ENCODE data around the gene ZNF518A.

ZNF518A gene

DNA sequence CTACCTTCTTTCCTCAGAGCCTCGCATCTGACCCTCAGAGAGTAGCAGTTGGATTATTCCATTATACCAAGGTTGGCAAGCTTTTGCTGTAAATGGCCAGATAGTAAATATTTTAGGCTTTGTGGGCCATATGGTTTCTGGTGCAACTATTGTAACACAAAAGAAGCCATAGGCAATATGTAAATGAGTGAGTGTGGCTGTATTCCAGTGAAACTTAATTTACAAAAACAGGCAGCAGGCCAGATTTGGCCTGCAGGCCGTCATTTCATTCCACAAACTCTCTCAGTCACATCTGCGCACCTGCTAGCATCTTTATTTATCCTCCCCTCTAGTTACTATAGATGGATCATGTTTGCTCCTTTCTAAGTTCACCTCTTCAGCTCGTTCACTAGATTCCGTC is 6.7 kb downstream of the ZNF518A start:
- no peak overlapping the region for H3K14ac ChIP-seq (ENCODE audit: low read length in 2 of 2)
- H2BK12ac ChIP-seq (ENCODE audit: low read length in 2 of 2), result no peak overlapping the region

DNA sequence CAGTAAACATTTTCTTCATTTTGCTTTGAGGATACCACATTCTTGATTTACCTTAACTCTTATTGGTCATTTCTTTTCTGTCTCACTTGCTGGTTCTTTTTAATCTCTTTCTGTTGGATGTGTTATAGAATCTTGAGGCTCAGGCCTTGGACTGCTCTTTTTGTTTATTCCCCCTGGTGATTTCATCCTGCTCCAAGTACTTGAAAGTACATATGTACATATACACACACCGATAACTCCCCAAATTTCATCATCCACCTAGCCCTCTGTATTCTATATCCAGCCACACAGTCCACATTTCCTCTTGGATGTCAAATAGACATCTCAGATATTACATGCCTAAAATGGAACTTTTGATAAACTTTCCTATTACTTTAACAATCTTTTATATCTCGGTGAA is 7.5 kb downstream of the ZNF518A start:
- Histone ChIP-seq H2BK15ac (ENCODE audit: low read depth, poor library complexity, severe bottlenecking) (no peak overlapping the region), H3K23ac (ENCODE audit: low read length in 2 of 2) (no peak overlapping the region), H3K4me3 (ENCODE audit: insufficient read depth in 1 of 2, low read depth in 1 of 2, low read length in 2 of 2) (no peak overlapping the region), H3K4me1 (ENCODE audit: control insufficient read depth, insufficient read depth, low read depth, low read length) (no peaks in the 10 kb centered on the region), H3K36me3 (ENCODE audit: control insufficient read depth in 1 of 2, insufficient read depth in 2 of 2, low read depth in 1 of 2, low read length in 2 of 2) (peaks cover 8 to 53% of the 10 kb centered on the region in 2 experiments), H3K79me1 (replicated peaks; ENCODE audit: low read length, poor library complexity, severe bottlenecking) (peaks cover 31% of the 10 kb centered on the region), H4K91ac (ENCODE audit: low read length) (no peak overlapping the region), H4K8ac (ENCODE audit: low read length) (no peak overlapping the region), H3K9ac (ENCODE audit: low read length) (no peak overlapping the region), H2BK120ac (ENCODE audit: low read depth, low read length) (no peak overlapping the region), H3K4me2 (ENCODE audit: low read length, poor library complexity, severe bottlenecking) (no peak overlapping the region), H3K27ac (ENCODE audit: low read length, poor library complexity, severe bottlenecking) (no peak overlapping the region), H3K9me3 (ENCODE audit: control insufficient read depth, low read length) (no peaks in the 10 kb centered on the region), H2BK12ac (ENCODE audit: low read length in 2 of 2) (no peak overlapping the region), H2BK5ac (ENCODE audit: low read depth, low read length, poor library complexity, severe bottlenecking) (no peak overlapping the region), H3K4ac (ENCODE audit: low read depth in 1 of 2, low read length in 2 of 2) (no peak overlapping the region), H2AK5ac (ENCODE audit: low read length, severe bottlenecking) (no peak overlapping the region), H2AFZ (ENCODE audit: low read depth, low read length) (no peak overlapping the region), H3K27me3 (ENCODE audit: control insufficient read depth in 1 of 2, insufficient read depth in 1 of 2, low read length in 2 of 2) (no peaks in the 10 kb centered on the region), H3K14ac (ENCODE audit: low read length in 2 of 2) (no peak overlapping the region), H3K18ac (ENCODE audit: low read depth in 1 of 2, low read length in 2 of 2) (no peak overlapping the region)
- no peak for DNase-seq
- 97% methylated on average over 2 of the region's 2 CpGs for WGBS

More for the DNA sequence above, 6.7 kb downstream of the ZNF518A start:
- H3K27me3 ChIP-seq (ENCODE audit: control insufficient read depth in 1 of 2, insufficient read depth in 1 of 2, low read length in 2 of 2), result no peaks in the 10 kb centered on the region
- H3K36me3 ChIP-seq (ENCODE audit: control insufficient read depth in 1 of 2, insufficient read depth in 2 of 2, low read depth in 1 of 2, low read length in 2 of 2), result peaks cover 8 to 53% of the 10 kb centered on the region in 2 experiments
- H3K4me1 ChIP-seq (ENCODE audit: control insufficient read depth, insufficient read depth, low read depth, low read length), result no peaks in the 10 kb centered on the region
- no peak overlapping the region for H4K91ac ChIP-seq (ENCODE audit: low read length)
- H3K79me1 ChIP-seq (replicated peaks; ENCODE audit: low read length, poor library complexity, severe bottlenecking), result peaks cover 31% of the 10 kb centered on the region
- no peak overlapping the region for H2BK120ac ChIP-seq (ENCODE audit: low read depth, low read length)
- no peak overlapping the region for H2AFZ ChIP-seq (ENCODE audit: low read depth, low read length)
- H3K4ac ChIP-seq (ENCODE audit: low read depth in 1 of 2, low read length in 2 of 2), result no peak overlapping the region
- H3K9me3 ChIP-seq (ENCODE audit: control insufficient read depth, low read length), result no peaks in the 10 kb centered on the region
- H3K9ac ChIP-seq (ENCODE audit: low read length), result no peak overlapping the region
- no peak overlapping the region for H2BK15ac ChIP-seq (ENCODE audit: low read depth, poor library complexity, severe bottlenecking)
- no peak overlapping the region for H3K27ac ChIP-seq (ENCODE audit: low read length, poor library complexity, severe bottlenecking)
- no peak overlapping the region for H3K18ac ChIP-seq (ENCODE audit: low read depth in 1 of 2, low read length in 2 of 2)
- H2BK5ac ChIP-seq (ENCODE audit: low read depth, low read length, poor library complexity, severe bottlenecking), result no peak overlapping the region
- no peak overlapping the region for H3K4me3 ChIP-seq (ENCODE audit: insufficient read depth in 1 of 2, low read depth in 1 of 2, low read length in 2 of 2)
- H3K4me2 ChIP-seq (ENCODE audit: low read length, poor library complexity, severe bottlenecking), result no peak overlapping the region
- WGBS, result 98% methylated on average over 5 of the region's 5 CpGs
- H2AK5ac ChIP-seq (ENCODE audit: low read length, severe bottlenecking), result no peak overlapping the region
- DNase-seq, result no peak
- no peak overlapping the region for H4K8ac ChIP-seq (ENCODE audit: low read length)
- no peak overlapping the region for H3K23ac ChIP-seq (ENCODE audit: low read length in 2 of 2)

DNA sequence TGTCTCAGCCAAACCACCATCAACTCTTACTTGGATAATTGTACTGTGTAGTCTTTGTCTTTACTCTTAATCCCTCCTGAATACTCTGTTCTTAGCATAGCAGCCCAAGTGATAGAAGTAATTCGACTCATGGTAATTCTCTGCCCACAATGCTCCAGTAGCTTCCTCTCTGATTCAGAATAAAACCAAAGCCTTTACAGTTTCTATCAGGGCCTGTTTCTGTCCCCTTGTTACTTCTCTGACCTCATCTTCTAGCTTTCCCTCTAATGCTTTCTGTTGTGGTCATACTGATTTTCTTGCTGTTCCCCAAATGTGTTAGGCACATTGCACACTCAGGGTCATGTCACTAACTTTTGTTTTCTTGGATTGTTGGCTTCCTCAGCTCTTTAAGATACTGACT is 8.0 kb downstream of the ZNF518A start:
- Histone ChIP-seq H2BK15ac (ENCODE audit: low read depth, poor library complexity, severe bottlenecking) (no peak overlapping the region), H2BK5ac (ENCODE audit: low read depth, low read length, poor library complexity, severe bottlenecking) (no peak overlapping the region), H3K4ac (ENCODE audit: low read depth in 1 of 2, low read length in 2 of 2) (no peak overlapping the region), H3K9ac (ENCODE audit: low read length) (no peak overlapping the region), H4K8ac (ENCODE audit: low read length) (no peak overlapping the region), H3K23ac (ENCODE audit: low read length in 2 of 2) (no peak overlapping the region), H2BK120ac (ENCODE audit: low read depth, low read length) (no peak overlapping the region), H2BK12ac (ENCODE audit: low read length in 2 of 2) (no peak overlapping the region), H3K4me1 (ENCODE audit: control insufficient read depth, insufficient read depth, low read depth, low read length) (no peaks in the 10 kb centered on the region), H2AFZ (ENCODE audit: low read depth, low read length) (no peak overlapping the region), H3K14ac (ENCODE audit: low read length in 2 of 2) (no peak overlapping the region), H3K9me3 (ENCODE audit: control insufficient read depth, low read length) (no peaks in the 10 kb centered on the region), H3K27ac (ENCODE audit: low read length, poor library complexity, severe bottlenecking) (no peak overlapping the region), H3K79me1 (replicated peaks; ENCODE audit: low read length, poor library complexity, severe bottlenecking) (peaks cover 34% of the 10 kb centered on the region), H3K4me2 (ENCODE audit: low read length, poor library complexity, severe bottlenecking) (no peak overlapping the region), H4K91ac (ENCODE audit: low read length) (no peak overlapping the region), H3K18ac (ENCODE audit: low read depth in 1 of 2, low read length in 2 of 2) (no peak overlapping the region), H3K36me3 (ENCODE audit: control insufficient read depth in 1 of 2, insufficient read depth in 2 of 2, low read depth in 1 of 2, low read length in 2 of 2) (peaks cover 8 to 54% of the 10 kb centered on the region in 2 experiments), H3K4me3 (ENCODE audit: insufficient read depth in 1 of 2, low read depth in 1 of 2, low read length in 2 of 2) (no peak overlapping the region), H3K27me3 (ENCODE audit: control insufficient read depth in 1 of 2, insufficient read depth in 1 of 2, low read length in 2 of 2) (no peaks in the 10 kb centered on the region), H2AK5ac (ENCODE audit: low read length, severe bottlenecking) (no peak overlapping the region)
- no peak for DNase-seq
- 94% methylated on average over 1 of the region's 1 CpG for WGBS

DNA sequence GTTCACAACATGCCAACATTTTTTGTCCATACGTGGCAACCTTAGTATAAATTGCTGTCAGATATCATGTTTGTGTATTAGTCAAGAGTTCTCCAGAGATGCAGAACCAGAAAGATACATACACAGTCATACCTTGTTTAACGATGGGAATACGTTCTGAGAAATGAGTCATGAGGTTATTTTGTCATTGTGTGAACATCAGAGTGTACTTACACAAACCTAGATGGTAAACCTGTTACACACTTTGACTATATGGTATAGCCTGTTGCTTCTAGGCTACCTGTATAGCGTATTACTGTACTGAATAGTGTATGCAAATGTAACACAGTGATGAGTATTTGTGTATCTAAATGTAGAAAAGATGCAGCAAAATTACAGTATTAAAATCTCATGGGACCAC is 22.3 kb downstream of the ZNF518A start:
- Histone ChIP-seq H3K36me3 (ENCODE audit: control insufficient read depth in 1 of 2, insufficient read depth in 2 of 2, low read depth in 1 of 2, low read length in 2 of 2) (peaks cover 10 to 63% of the 10 kb centered on the region in 2 experiments), H3K27me3 (ENCODE audit: control insufficient read depth in 1 of 2, insufficient read depth in 1 of 2, low read length in 2 of 2) (no peaks in the 10 kb centered on the region), H3K4me3 (ENCODE audit: insufficient read depth in 1 of 2, low read depth in 1 of 2, low read length in 2 of 2) (no peak overlapping the region), H4K91ac (ENCODE audit: low read length) (no peak overlapping the region), H2BK15ac (ENCODE audit: low read depth, poor library complexity, severe bottlenecking) (no peak overlapping the region), H3K23ac (ENCODE audit: low read length in 2 of 2) (no peak overlapping the region), H4K8ac (ENCODE audit: low read length) (no peak overlapping the region), H3K4ac (ENCODE audit: low read depth in 1 of 2, low read length in 2 of 2) (no peak overlapping the region), H3K9me3 (ENCODE audit: control insufficient read depth, low read length) (no peaks in the 10 kb centered on the region), H3K14ac (ENCODE audit: low read length in 2 of 2) (no peak overlapping the region), H2BK12ac (ENCODE audit: low read length in 2 of 2) (no peak overlapping the region), H3K4me2 (ENCODE audit: low read length, poor library complexity, severe bottlenecking) (no peak overlapping the region), H3K18ac (ENCODE audit: low read depth in 1 of 2, low read length in 2 of 2) (no peak overlapping the region), H2AK5ac (ENCODE audit: low read length, severe bottlenecking) (no peak overlapping the region), H3K9ac (ENCODE audit: low read length) (no peak overlapping the region), H3K79me1 (replicated peaks; ENCODE audit: low read length, poor library complexity, severe bottlenecking) (peaks cover 13% of the 10 kb centered on the region), H2AFZ (ENCODE audit: low read depth, low read length) (no peak overlapping the region), H3K4me1 (ENCODE audit: control insufficient read depth, insufficient read depth, low read depth, low read length) (peaks cover 3% of the 10 kb centered on the region), H2BK5ac (ENCODE audit: low read depth, low read length, poor library complexity, severe bottlenecking) (no peak overlapping the region), H2BK120ac (ENCODE audit: low read depth, low read length) (no peak overlapping the region), H3K27ac (ENCODE audit: low read length, poor library complexity, severe bottlenecking) (no peak overlapping the region)
- DNase-seq, result no peak
- 78% methylated on average over 2 of the region's 4 CpGs for WGBS
